Measurements from ENCODE around the gene ZNF445. TPM values are rescaled to one million over a fixed set of nuclear protein-coding genes. Genes with fewer than 3 reads are reported as not detected.
"Not testable (repeated sequence)": the region's sequence is repeated elsewhere in the genome, so short reads cannot be mapped to it uniquely, and the experiment has no call there.

The ZNF445 gene
- total RNA-seq, 4 donors from 2014 or later = 4.6 to 10.1 (median 6.6) TPM

GRCh38 chr3:44476963-44477311 lies 533 bp downstream of the ZNF445 start:
- no peak for TF ChIP-seq CTCF (IDR thresholded peaks at IDR 0.05)
- ATAC-seq (ENCODE audit: low FRiP score) (no peak), DNase-seq (ENCODE audit: low spot score) (no peak)

GRCh38 chr3:44476181-44476611 lies 1.3 kb downstream of the ZNF445 start:
- DNase-seq (ENCODE audit: low spot score) (no peak), ATAC-seq (ENCODE audit: low FRiP score) (no peak)
- TF ChIP-seq CTCF (IDR thresholded peaks at IDR 0.05) = no peak

GRCh38 chr3:44474886-44475285 lies 2.6 kb downstream of the ZNF445 start:
- ATAC-seq (ENCODE audit: low FRiP score) = not testable (repeated sequence)

GRCh38 chr3:44470430-44470829 lies 7.0 kb downstream of the ZNF445 start:
- DNase-seq (ENCODE audit: low spot score) (no peak), ATAC-seq (ENCODE audit: low FRiP score) (no peak)
- no peak for TF ChIP-seq CTCF (IDR thresholded peaks at IDR 0.05)

More at GRCh38 chr3:44474886-44475285, 2.6 kb downstream of the ZNF445 start:
- DNase-seq (ENCODE audit: low spot score) = not testable (repeated sequence)

GRCh38 chr3:44469914-44470313 lies 7.6 kb downstream of the ZNF445 start:
- no peak for ATAC-seq (ENCODE audit: low FRiP score)
- no peak for DNase-seq (ENCODE audit: low spot score)
- TF ChIP-seq CTCF (IDR thresholded peaks at IDR 0.05) = no peak

GRCh38 chr3:44468572-44469520 lies 8.6 kb downstream of the ZNF445 start:
- ATAC-seq (ENCODE audit: low FRiP score) (no peak), DNase-seq (ENCODE audit: low spot score) (no peak)
- no peak for TF ChIP-seq CTCF (IDR thresholded peaks at IDR 0.05)

GRCh38 chr3:44468099-44468537 lies 9.4 kb downstream of the ZNF445 start:
- DNase-seq (ENCODE audit: low spot score); ATAC-seq (ENCODE audit: low FRiP score): not testable (repeated sequence)

GRCh38 chr3:44467241-44467640 lies 10.2 kb downstream of the ZNF445 start:
- TF ChIP-seq CTCF (IDR thresholded peaks at IDR 0.05) = no peak
- DNase-seq (ENCODE audit: low spot score) (no peak), ATAC-seq (ENCODE audit: low FRiP score) (no peak)

- not testable (repeated sequence) for ATAC-seq (ENCODE audit: low FRiP score); DNase-seq (ENCODE audit: low spot score)
These were observed 12.6 kb downstream of the ZNF445 start for GRCh38 chr3:44464920-44465319.
